ES-I3 (cell line): ENCODE results near the gene RPL37A.

Experiments used
- H3K36me3 ChIP-seq: 2 replicates; pipeline ENCODE4 v1.6.1; 2013; ENCODE audit warnings: mild to moderate bottlenecking, low read length, control low read depth, moderate library complexity; ENCODE audit not compliant: insufficient read depth
- H3K4me1 ChIP-seq: 2 replicates; pipeline ENCODE4 v1.6.1; 2013; ENCODE audit warnings: mild to moderate bottlenecking, control low read depth, low read length; ENCODE audit not compliant: insufficient read depth
- H3K9ac ChIP-seq: 2 replicates; pipeline ENCODE4 v1.6.1; 2013; ENCODE audit warnings: low read depth, mild to moderate bottlenecking, low read length, moderate library complexity
- H3K9me3 ChIP-seq: 2 replicates; pipeline ENCODE4 v1.6.1; 2013; ENCODE audit warnings: mild to moderate bottlenecking, low read length, moderate library complexity; ENCODE audit not compliant: control insufficient read depth, insufficient read depth

The RPL37A gene

DNA sequence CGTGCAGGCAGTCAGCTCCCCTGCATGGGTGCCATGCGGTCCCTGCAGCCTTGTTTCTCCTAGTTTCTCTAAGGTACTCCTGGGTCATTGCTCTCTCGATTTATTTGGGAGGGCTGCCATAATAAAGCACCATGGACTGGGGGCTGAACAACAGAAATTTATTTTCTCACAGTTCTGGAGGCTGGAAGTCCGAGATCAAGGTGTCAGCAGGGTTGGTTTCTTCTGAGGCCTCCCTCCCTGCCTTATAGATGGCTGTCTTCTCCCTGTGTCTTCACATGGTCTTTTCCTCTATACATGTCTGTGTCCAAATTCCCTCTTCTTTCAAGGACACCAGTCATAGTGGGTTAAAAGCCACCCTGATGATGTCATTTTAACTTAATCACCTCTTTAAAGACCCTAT, 40.5 kb downstream of the RPL37A start:
- Histone ChIP-seq H3K9me3 (no peaks in the 10 kb centered on the region), H3K9ac (no peak overlapping the region), H3K4me1 (peaks cover 9% of the 10 kb centered on the region; the same call in 1 of the 2 replicates), H3K36me3 (peaks cover 5% of the 10 kb centered on the region; the same call in 1 of the 2 replicates)

DNA sequence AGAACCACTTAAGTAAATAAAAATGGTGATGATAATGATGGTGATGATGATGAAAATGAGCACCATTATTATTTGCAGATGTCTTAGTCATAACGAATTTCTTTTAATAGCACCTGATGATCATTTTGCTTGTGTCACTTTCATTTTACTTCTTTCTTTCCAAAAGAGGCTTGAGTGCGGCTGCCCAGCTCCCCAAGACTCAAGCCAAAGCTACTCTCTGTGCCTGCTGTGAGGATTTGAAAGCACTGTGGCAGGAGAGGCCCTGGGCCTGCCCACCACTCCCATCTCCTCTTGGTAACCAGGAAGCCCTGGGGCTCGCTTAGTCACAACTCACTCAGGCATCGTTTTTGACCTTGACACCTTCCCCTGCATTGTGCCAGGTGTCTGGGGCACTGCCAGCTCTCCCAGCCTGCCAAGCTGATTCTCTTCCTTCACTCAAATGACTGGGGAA, 41.2 kb downstream of the RPL37A start:
- no peak overlapping the region for H3K9ac ChIP-seq
- peaks cover 5% of the 10 kb centered on the region; the same call in 1 of the 2 replicates for H3K36me3 ChIP-seq
- peaks cover 8% of the 10 kb centered on the region; the same call in 1 of the 2 replicates for H3K4me1 ChIP-seq
- H3K9me3 ChIP-seq = no peaks in the 10 kb centered on the region

DNA sequence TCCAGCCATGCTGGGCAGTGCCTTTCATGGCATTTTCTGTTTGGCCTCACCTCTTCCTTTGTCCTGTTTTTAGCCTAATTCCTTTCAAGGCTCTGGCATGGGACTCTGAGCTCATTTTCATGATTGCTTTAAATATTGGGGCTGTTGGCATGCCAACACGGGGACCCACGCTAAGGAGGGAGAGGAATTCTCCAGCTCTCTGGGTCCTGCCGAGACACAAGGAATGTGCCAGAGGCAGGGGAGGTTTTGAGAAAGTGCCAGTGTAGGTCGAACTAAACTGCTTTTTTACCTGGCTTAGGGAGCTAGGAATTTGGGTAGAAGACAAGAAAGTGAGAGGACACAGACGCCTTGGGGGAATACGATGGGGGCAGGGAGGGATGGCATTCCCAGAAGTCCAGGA, 42.3 kb downstream of the RPL37A start:
- Histone ChIP-seq H3K4me1 (no peaks in the 10 kb centered on the region; the same call in 1 of the 2 replicates), H3K9ac (no peak overlapping the region), H3K36me3 (peaks cover 5% of the 10 kb centered on the region; the same call in 1 of the 2 replicates), H3K9me3 (no peaks in the 10 kb centered on the region)

DNA sequence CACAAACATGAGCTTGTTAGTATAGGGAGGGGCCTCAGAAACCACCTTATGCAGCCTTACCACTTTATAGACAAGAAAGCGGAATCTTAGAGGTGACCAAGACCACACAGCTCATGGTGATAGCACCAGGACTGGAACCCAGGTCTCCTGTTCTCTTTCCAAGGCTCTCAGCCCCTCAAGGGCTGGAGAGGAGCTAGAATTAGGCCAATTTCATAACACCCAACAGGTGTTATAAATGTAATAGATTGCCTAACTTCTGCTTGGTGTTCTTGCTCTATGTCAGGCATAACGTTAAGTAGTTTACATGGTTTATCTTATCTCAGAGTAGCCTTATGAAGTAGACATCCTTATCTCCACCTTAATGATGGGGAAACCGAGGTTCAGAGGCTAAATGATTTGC, 42.9 kb downstream of the RPL37A start:
- Histone ChIP-seq H3K36me3 (peaks cover 5% of the 10 kb centered on the region; the same call in 1 of the 2 replicates), H3K4me1 (no peaks in the 10 kb centered on the region; the same call in 1 of the 2 replicates), H3K9ac (no peak overlapping the region), H3K9me3 (no peaks in the 10 kb centered on the region)

DNA sequence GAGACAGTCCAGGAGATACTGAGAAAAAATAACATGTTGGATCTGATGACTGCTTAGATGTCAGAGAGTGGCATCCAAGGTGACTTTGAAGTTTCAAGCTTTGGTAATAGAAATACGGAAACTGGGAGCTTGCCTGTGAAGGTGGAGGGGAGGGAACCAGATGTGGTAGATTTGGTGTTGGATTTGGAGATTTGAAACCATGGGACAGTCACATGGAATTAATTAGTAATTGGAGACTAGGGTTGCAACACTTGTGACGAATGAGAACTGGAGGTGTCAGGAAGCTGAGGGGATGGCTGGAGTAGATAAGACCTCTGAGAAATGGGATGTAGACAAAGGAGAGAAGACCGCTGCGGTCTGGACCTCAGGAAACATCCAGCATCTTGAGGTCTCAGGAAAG, 46.7 kb downstream of the RPL37A start:
- Histone ChIP-seq H3K36me3 (peaks cover 5% of the 10 kb centered on the region; the same call in 1 of the 2 replicates), H3K9ac (no peak overlapping the region), H3K4me1 (peaks cover 8% of the 10 kb centered on the region; the same call in 1 of the 2 replicates), H3K9me3 (no peaks in the 10 kb centered on the region)

DNA sequence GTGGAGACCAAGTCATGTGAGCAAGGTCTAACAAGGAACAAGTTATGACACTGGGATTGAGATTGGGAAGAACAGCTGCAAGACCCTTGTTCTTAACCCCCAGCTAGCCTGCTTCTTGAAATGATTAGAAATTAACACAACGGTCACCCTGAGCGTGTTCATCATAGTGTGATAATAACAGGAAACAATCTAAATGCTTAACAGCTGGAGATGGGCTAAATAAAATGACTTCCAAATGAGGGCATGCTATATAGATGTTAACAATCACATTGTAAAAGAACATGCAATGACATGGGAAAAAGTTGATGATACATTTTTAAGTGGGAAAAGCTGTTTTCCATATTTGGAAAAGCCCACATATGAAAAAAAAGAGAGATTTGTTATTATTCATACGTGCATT, 47.6 kb downstream of the RPL37A start:
- no peak overlapping the region for H3K9ac ChIP-seq
- H3K9me3 ChIP-seq = no peaks in the 10 kb centered on the region
- H3K4me1 ChIP-seq = peaks cover 9% of the 10 kb centered on the region; the same call in 1 of the 2 replicates
- H3K36me3 ChIP-seq = peaks cover 5% of the 10 kb centered on the region; the same call in 1 of the 2 replicates

DNA sequence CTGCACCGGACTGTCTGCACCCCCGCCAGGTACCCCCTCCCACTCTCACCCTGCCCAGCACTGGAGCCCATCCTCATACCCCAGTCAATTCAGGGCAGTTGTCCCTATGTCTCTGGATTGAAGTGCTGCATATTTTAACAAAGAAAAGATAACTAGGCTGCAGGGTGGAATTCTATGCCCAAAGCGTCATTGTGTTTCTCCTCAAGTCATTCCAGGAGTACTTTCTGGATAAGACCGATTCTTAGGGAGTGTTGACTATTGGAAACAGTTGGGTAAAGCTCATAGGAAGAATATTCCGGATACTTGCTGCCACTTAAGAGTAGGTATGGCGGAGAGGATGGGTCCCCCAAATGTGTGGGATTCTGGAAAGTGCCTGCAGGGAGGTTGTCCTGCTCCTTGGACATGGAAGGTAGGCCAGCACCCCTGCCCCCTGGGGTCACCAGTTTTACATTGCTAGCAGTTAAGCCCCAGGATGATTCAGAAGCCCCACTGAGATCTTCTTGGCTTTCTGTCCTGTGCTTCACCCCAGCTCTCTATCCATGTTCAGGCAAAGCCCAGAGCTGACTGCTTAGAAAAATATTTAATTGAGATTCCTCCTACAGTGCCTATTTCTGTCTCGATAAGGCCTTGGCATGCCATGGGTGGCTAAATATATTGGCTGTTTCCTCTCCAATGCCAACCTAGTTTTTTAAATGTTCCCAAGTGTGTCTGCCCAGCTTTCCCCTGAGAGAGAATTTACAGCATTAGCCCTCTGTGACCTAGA, 48.2 kb downstream of the RPL37A start:
- Histone ChIP-seq H3K9me3 (no peaks in the 10 kb centered on the region), H3K4me1 (peaks cover 9% of the 10 kb centered on the region; the same call in 1 of the 2 replicates), H3K36me3 (peaks cover 5% of the 10 kb centered on the region; the same call in 1 of the 2 replicates), H3K9ac (no peak overlapping the region)

DNA sequence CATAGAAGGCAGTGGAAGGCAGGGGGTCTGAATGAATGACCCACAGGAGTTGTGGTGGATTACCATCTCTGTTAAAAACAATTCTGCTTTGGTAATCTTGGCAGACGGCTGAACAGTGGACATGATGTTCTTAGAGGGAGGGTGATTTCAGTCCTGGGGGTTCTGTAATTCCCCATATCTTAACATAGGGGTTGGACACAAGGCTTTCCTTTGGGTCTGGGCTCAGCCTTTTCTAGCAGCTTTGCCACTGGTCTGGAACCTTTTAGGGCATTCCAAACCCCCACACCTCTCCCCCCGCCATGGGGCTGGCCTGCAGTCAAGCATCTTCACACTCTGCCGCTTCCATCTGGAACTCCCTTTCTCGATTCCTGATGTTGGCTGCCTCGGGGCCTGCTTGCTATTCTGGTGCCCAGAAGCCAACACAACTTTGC, 50.3 kb downstream of the RPL37A start:
- Histone ChIP-seq H3K36me3 (no peaks in the 10 kb centered on the region), H3K9ac (no peak overlapping the region), H3K9me3 (no peaks in the 10 kb centered on the region), H3K4me1 (peaks cover 22% of the 10 kb centered on the region)

DNA sequence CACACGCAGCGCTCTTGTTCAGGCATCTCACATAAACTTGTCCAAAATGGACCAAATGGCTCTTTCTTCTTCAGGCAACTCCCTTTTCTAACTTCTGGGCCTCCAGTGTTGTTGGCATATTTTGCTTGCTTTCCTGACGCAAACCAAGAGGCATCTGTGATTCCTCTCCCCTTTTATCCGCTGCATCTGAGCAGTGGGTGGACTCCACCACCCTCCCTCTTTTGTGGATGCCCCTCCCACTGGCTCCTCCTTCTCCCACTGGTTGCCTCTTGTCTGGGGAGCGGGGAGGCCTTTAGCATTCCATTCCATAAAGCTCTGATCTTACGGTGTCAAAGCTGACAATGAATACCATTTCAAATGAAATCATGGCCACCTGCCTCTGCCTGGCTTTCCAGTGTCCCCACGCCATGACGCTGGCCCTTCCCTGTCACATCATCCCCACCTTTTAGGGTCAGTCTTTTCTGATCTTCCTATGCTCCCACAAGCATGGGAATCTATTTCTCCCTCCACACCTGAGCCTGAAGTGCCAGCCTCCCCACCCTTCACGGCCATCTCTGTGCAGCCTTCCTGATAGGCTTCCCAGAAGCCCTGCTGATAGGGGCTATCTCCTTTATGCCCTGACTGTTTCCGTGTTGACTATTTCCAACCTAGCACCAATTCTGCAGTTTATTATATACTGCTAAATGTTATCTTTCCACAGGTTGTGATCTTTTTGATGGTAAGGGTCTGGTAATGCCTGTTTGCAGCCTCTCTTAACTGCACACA, 51.5 kb downstream of the RPL37A start:
- Histone ChIP-seq H3K36me3 (no peaks in the 10 kb centered on the region), H3K4me1 (peaks cover 26% of the 10 kb centered on the region), H3K9ac (no peak overlapping the region), H3K9me3 (no peaks in the 10 kb centered on the region)

DNA sequence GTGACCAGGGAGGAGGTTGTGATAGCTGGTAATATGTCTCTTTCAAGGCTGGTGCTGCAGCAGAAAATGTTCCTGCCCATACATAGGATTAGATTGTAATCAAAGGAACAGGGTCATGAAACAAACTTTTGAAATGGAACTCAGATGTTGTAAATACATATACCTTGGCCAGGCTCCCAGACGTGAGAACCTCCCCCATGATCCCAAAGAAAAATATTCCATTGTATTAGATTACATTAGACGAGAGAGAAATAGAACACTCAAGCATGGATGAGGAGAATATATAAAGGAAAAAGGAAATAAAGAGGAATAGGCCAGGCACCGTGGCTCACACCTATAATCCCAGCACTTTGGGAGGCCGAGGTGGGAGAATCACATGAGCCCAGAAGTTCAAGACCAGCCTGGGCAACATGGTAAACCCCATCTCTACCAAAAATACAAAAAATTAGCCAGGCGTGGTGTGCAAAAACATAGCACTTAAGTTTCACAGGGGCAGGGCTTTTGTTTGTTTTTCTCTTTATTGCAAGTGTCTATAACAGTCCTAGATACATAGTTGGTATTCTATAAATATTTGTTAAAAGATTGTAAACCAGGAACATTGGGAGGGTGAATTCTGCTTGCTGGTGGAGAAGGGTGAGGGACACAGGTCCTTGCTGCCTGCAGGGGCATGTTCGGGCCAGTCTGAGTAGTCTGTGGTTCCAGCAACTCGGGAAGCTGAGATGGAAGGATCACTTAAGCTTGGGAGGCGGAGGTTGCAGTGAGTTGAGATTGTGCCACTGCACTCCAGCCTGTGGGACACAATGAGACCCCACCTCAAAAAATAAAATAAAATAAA, 52.8 kb downstream of the RPL37A start:
- Histone ChIP-seq H3K9me3 (no peaks in the 10 kb centered on the region), H3K36me3 (no peaks in the 10 kb centered on the region), H3K4me1 (peaks cover 26% of the 10 kb centered on the region), H3K9ac (no peak overlapping the region)

DNA sequence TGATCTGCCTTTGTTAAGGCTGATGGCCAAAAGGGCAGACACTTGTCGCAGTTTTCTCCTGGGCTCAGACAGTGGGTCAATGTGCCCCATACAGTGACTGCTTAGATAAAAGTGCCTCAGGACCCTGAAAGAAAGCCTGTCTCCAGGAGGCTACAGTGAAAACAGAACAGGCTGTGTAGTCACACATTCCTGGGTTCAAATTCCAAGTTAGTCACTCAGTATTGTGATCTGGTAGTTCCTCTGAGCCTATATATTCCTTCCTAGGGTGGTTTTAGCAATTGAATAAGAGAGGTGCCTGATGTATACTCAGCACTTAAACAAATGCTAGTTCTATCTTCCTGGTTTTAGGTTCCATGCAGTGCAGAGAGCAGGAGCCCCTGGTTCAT, 54.4 kb downstream of the RPL37A start:
- no peaks in the 10 kb centered on the region for H3K9me3 ChIP-seq
- H3K36me3 ChIP-seq = no peaks in the 10 kb centered on the region
- H3K4me1 ChIP-seq = peaks cover 26% of the 10 kb centered on the region
- no peak overlapping the region for H3K9ac ChIP-seq
